ENCODE data around the gene RACK1. TPM values are rescaled to one million over a fixed set of nuclear protein-coding genes. Genes with fewer than 3 reads are reported as not detected.
A peak's percentile ranks its signal among the peaks of the same experiment; 100 is the strongest.

The RACK1 gene
- total and polyA plus RNA-seq, 2 of the 13 experiments (the other 11 are each of a cell fraction or from before 2014, with no cell fraction given), result 2,514 to 6,141 TPM

DNA sequence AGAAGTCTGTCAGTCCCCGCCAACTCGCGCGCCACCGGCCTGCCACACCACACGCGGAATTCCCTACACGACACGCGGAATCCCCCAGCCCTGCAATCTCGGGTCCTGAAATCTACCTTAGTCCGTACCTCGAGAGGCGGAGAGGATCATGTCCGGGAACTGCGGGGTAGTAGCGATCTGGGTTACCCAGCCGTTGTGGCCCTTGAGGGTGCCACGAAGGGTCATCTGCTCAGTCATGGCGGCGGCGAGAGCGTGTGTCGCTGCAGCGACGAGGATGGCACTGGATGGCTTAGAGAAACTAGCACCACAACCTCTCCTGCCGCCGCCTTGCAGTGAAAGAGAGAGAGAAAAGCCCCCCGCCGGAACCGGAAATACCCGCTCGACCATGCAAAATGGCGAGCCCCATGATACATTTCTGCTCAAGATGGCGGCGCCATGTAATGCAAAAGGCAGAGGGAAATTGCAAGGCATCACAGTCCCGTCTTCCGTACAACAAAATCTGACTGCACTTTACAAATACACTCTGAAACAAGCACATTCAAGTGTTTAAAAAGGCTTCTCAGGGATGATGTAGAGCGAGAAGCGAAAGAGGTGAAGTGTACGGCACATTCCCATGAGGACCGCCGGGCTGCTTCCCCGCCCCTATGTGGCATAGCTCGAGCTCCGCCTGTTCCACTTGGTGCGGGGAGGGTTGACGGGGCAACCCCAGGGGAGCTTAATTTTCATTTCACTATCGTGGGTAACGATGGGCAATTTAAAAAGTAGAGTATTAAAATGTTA, at the start of gene RACK1 (continued):
- TF ChIP-seq SOX13 (IDR thresholded peaks at IDR 0.05) (0 out of 2 replicates have a peak, but pooled peaks have one; percentile 16), SOX13 (CRISPR knock-in tag; conservative IDR thresholded peaks at IDR 0.05 in 1 of 2, IDR thresholded peaks at IDR 0.05 in 1 of 2) (no peak), ZNF180 (CRISPR knock-in tag; IDR thresholded peaks at IDR 0.05; ENCODE audit: borderline replicate concordance, low read depth) (no peak), ZNF496 (CRISPR knock-in tag; IDR thresholded peaks at IDR 0.05; ENCODE audit: insufficient replicate concordance) (no peak), ZNF589 (CRISPR knock-in tag; conservative IDR thresholded peaks at IDR 0.05) (0 out of 2 replicates have a peak, but pooled peaks have one; percentile 72), HNF4A (CRISPR knock-in tag; IDR thresholded peaks at IDR 0.05) (0 out of 2 replicates have a peak, but pooled peaks have one; percentile 3), BCL6 (CRISPR knock-in tag; IDR thresholded peaks at IDR 0.05) (no peak), TBX2 (CRISPR knock-in tag; IDR thresholded peaks at IDR 0.05; ENCODE audit: borderline replicate concordance) (no peak), YEATS2 (CRISPR knock-in tag; IDR thresholded peaks at IDR 0.05; ENCODE audit: borderline replicate concordance) (peak; percentile 99), ZNF772 (CRISPR knock-in tag; IDR thresholded peaks at IDR 0.05) (no peak; the same call in 1 of the 2 replicates), SNAI1 (CRISPR knock-in tag; IDR thresholded peaks at IDR 0.05; ENCODE audit: borderline replicate concordance) (peak; percentile 51; the same call in 1 of the 2 replicates), ZIK1 (CRISPR knock-in tag; IDR thresholded peaks at IDR 0.05; ENCODE audit: borderline replicate concordance, low read depth) (no peak), ZNF501 (CRISPR knock-in tag; IDR thresholded peaks at IDR 0.05) (peak; percentile 75), SIN3B (IDR thresholded peaks at IDR 0.05; ENCODE audit: low read length) (no peak; the same call in 1 of the 2 replicates), ZNF326 (CRISPR knock-in tag; IDR thresholded peaks at IDR 0.05; ENCODE audit: borderline replicate concordance) (no peak), KDM5B (CRISPR knock-in tag; IDR thresholded peaks at IDR 0.05; ENCODE audit: borderline replicate concordance) (peak; percentile 53; the same call in 1 of the 2 replicates)
- TF ChIP-seq, protein P1, sequence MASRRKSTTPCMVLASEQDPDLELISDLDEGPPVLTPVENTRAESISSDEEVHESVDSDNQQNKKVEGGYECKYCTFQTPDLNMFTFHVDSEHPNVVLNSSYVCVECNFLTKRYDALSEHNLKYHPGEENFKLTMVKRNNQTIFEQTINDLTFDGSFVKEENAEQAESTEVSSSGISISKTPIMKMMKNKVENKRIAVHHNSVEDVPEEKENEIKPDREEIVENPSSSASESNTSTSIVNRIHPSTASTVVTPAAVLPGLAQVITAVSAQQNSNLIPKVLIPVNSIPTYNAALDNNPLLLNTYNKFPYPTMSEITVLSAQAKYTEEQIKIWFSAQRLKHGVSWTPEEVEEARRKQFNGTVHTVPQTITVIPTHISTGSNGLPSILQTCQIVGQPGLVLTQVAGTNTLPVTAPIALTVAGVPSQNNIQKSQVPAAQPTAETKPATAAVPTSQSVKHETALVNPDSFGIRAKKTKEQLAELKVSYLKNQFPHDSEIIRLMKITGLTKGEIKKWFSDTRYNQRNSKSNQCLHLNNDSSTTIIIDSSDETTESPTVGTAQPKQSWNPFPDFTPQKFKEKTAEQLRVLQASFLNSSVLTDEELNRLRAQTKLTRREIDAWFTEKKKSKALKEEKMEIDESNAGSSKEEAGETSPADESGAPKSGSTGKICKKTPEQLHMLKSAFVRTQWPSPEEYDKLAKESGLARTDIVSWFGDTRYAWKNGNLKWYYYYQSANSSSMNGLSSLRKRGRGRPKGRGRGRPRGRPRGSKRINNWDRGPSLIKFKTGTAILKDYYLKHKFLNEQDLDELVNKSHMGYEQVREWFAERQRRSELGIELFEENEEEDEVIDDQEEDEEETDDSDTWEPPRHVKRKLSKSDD (CRISPR knock-in tag; IDR thresholded peaks at IDR 0.05; ENCODE audit: low read depth), result no peak
- TF ChIP-seq, protein P2, sequence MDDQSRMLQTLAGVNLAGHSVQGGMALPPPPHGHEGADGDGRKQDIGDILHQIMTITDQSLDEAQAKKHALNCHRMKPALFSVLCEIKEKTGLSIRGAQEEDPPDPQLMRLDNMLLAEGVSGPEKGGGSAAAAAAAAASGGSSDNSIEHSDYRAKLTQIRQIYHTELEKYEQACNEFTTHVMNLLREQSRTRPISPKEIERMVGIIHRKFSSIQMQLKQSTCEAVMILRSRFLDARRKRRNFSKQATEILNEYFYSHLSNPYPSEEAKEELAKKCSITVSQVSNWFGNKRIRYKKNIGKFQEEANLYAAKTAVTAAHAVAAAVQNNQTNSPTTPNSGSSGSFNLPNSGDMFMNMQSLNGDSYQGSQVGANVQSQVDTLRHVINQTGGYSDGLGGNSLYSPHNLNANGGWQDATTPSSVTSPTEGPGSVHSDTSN (CRISPR knock-in tag; IDR thresholded peaks at IDR 0.05; ENCODE audit: borderline replicate concordance), result peak; percentile 22; the same call in 1 of the 2 replicates
- TF ChIP-seq, protein P3, sequence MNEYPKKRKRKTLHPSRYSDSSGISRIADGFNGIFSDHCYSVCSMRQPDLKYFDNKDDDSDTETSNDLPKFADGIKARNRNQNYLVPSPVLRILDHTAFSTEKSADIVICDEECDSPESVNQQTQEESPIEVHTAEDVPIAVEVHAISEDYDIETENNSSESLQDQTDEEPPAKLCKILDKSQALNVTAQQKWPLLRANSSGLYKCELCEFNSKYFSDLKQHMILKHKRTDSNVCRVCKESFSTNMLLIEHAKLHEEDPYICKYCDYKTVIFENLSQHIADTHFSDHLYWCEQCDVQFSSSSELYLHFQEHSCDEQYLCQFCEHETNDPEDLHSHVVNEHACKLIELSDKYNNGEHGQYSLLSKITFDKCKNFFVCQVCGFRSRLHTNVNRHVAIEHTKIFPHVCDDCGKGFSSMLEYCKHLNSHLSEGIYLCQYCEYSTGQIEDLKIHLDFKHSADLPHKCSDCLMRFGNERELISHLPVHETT (CRISPR knock-in tag; conservative IDR thresholded peaks at IDR 0.05), result no peak; the same call in 1 of the 2 replicates
- TF ChIP-seq, protein P4, sequence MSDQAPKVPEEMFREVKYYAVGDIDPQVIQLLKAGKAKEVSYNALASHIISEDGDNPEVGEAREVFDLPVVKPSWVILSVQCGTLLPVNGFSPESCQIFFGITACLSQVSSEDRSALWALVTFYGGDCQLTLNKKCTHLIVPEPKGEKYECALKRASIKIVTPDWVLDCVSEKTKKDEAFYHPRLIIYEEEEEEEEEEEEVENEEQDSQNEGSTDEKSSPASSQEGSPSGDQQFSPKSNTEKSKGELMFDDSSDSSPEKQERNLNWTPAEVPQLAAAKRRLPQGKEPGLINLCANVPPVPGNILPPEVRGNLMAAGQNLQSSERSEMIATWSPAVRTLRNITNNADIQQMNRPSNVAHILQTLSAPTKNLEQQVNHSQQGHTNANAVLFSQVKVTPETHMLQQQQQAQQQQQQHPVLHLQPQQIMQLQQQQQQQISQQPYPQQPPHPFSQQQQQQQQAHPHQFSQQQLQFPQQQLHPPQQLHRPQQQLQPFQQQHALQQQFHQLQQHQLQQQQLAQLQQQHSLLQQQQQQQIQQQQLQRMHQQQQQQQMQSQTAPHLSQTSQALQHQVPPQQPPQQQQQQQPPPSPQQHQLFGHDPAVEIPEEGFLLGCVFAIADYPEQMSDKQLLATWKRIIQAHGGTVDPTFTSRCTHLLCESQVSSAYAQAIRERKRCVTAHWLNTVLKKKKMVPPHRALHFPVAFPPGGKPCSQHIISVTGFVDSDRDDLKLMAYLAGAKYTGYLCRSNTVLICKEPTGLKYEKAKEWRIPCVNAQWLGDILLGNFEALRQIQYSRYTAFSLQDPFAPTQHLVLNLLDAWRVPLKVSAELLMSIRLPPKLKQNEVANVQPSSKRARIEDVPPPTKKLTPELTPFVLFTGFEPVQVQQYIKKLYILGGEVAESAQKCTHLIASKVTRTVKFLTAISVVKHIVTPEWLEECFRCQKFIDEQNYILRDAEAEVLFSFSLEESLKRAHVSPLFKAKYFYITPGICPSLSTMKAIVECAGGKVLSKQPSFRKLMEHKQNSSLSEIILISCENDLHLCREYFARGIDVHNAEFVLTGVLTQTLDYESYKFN (CRISPR knock-in tag; conservative IDR thresholded peaks at IDR 0.05), result no peak

All from HepG2 (cell line).